T47D (cell line): ENCODE results near the gene CEP68.
"Not testable (repeated sequence)": the region's sequence is repeated elsewhere in the genome, so short reads cannot be mapped to it uniquely, and the experiment has no call there.

Experiments
- DNase-seq, 2 experiments: peaks; one replicate each; pipeline versions ENCODE4 v3.0.0 to v3.0.0-alpha.2; 2011 to 2012; ENCODE audit warnings: low read depth in 1 of 2, low spot score in 1 of 2
- JUND ChIP-seq: IDR thresholded peaks from 2 replicates; pipeline ENCODE4 v1.6.1; 2012; ENCODE audit warnings: low read depth
- in situ Hi-C: cut with HindIII; loops from 2 replicates; pipeline ENCODE4 v1.10.0; 2016; ENCODE audit warnings: low sequenced_read_pairs, low pct_unique_long_range_greater_than_20kb

CEP68 gene, protein sequence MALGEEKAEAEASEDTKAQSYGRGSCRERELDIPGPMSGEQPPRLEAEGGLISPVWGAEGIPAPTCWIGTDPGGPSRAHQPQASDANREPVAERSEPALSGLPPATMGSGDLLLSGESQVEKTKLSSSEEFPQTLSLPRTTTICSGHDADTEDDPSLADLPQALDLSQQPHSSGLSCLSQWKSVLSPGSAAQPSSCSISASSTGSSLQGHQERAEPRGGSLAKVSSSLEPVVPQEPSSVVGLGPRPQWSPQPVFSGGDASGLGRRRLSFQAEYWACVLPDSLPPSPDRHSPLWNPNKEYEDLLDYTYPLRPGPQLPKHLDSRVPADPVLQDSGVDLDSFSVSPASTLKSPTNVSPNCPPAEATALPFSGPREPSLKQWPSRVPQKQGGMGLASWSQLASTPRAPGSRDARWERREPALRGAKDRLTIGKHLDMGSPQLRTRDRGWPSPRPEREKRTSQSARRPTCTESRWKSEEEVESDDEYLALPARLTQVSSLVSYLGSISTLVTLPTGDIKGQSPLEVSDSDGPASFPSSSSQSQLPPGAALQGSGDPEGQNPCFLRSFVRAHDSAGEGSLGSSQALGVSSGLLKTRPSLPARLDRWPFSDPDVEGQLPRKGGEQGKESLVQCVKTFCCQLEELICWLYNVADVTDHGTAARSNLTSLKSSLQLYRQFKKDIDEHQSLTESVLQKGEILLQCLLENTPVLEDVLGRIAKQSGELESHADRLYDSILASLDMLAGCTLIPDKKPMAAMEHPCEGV

GRCh38 chr2:65056215-65057053 is at the start of gene CEP68:
Gene CEP68 (plus strand): TSS chr2:65056416. CDS start chr2:65069445, 13,029 bp downstream.
- TF ChIP-seq JUND, result no peak
- in situ Hi-C loops, result no loop called here
- DNase-seq, result peak; percentile 96

DNA sequence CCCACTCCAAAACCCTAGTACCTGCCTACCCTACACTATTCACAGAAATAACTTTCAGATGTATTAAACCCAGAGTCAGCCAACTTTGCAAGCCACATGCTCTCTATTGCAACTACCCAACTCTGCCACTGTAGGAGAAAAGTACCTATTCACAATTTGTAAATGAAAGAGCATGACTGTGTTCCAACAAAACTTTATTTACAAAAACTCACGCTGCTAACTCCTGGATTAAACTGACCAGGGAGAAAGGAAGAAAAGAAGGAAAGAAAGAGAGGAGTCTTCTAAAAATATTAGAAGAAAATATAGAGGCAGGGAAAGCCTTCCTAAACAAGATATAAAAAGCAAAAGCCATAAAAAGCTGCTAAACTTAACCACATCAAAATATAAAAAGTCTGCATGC is 42.4 kb upstream of the CEP68 start:
- in situ Hi-C loops, result no loop called here
- TF ChIP-seq JUND, result no peak
- no peak for DNase-seq

DNA sequence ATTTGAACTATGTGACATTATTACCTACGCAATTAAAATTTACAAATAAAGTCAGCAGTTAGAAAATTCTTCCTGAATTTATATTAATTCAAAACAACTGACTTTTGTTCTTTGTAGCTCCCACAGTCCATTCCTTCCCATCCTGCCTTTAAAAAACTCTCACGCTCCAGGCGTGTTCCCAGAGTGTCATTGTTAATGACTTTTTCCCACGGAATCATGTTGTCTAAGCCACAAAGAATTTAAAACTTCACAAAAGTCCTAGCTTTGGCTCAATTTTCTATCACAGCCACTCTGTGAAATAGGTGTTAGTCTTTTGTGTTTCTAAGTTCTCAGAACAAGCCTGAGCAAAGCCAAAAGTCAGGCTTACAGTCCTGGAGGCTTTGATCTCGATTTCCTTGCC is 40.5 kb upstream of the CEP68 start:
- in situ Hi-C loops, result no loop called here
- no peak for TF ChIP-seq JUND
- DNase-seq, result no peak

DNA sequence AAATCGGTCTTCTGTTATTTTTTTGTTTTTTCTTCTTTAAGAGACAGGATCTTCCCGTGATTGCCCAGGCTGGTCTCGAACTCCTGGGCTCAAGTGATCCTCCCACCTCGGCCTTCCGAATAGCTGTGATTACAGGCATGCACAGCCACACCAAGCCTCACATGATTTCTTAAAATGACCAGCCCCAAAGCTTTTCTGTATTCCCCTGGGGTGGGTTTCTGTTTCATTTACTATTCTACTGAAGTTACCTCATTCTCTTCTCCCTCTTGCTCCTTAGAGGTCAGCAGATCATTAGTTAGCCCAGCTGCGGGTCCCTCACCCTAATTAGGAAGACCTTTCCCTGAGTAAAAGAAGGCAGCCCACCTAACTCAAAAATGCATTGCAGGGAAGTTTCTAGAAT is 39.4 kb upstream of the CEP68 start:
- TF ChIP-seq JUND, result no peak
- in situ Hi-C loops, result no loop called here
- no peak for DNase-seq

DNA sequence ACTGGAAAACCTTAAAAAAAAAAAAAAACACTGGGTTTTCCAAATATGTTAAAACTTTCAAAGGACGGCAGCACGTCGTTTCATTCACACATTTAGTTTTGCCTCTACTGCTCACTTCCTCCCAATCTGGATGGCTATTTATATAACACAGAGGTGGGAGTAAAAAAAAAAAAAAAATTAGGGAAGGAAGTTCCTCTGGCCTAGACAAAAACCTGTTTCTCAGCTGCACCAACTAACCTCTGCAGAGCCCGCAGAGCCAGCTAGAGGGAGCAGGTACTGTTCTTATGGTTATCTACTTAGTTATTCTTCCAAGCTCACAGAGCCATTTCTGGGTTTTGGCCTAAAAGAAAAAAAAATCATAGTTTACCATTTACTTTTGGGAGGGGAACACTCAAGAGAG is 38.9 kb upstream of the CEP68 start:
- no peak for TF ChIP-seq JUND
- peak; percentile 7 to 49 for DNase-seq
- in situ Hi-C loops, result no loop called here

DNA sequence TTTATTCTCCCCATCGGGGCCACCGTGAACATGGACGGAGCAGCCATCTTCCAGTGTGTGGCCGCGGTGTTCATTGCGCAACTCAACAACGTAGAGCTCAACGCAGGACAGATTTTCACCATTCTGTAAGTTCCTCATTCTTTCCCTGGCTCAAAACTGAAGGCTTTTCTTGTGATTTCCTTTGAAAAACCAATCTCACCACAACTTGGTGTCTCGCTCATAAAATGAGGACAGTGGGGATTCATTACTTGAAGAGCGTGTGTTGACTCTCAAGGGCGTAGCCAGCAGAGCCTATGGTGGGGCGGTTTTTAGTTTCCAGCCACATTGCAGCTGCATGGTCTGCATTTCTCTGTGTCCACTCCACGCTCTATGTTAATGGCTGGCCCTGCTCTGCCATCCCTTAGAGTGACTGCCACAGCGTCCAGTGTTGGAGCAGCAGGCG is 38.1 kb upstream of the CEP68 start:
- in situ Hi-C loops, result no loop called here

GRCh38 chr2:65019010-65019409 is 37.2 kb upstream of the CEP68 start:
- in situ Hi-C loops, result no loop called here
- DNase-seq, result no peak
- no peak for TF ChIP-seq JUND

More for the DNA sequence above, 38.1 kb upstream of the CEP68 start:
- no peak for TF ChIP-seq JUND
- no peak for DNase-seq

DNA sequence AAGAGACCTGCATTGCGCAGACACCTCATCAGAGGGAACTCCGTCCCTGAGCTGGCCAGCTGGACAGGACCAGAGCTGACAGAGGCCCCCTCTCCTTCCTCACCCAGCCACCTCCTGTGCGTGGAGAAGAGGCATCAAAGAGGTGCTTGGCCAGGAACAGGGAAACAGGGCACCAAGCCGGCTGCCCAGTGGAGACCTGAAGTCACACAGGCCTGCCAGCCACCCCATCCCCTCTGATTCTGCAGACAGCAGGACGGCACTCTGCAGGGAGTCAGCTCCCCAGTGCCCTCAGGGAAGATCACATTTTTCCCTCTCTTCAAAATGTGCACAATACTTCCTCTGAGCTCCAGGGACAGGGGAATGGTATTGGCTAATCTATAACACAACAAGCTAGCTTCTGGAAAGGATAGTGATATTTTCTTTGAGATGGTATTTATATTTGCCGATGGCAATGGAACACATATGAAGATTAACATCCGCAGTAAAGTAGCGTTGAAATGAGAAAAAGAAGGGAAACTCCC is 36.5 kb upstream of the CEP68 start:
- in situ Hi-C loops, result no loop called here
- no peak for TF ChIP-seq JUND
- no peak for DNase-seq

DNA sequence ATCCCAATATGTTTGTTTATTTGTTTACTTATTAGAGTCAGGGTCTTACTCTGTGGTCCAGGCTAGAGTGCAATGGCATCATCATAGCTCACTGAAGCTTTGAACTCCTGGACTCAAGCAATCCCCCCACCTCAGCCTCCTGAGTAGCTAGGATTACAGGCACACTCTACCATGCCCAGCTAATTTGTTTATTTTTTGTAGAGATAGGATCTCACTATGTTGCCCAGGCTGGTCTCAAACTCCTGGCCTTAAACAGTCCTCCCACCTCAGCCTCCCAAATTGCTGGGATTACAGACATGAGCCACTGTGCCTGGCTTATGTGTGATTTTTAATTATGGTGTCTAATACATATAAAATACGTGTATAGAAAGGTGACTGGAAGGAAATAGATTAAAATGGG is 36.0 kb upstream of the CEP68 start:
- in situ Hi-C loops, DNase-seq: not testable (repeated sequence)

GRCh38 chr2:65020943-65021528 is 35.2 kb upstream of the CEP68 start:
- in situ Hi-C loops, result no loop called here
- TF ChIP-seq JUND, result no peak

GRCh38 chr2:65021709-65022108 is 34.5 kb upstream of the CEP68 start:
- no peak for TF ChIP-seq JUND
- in situ Hi-C loops, result no loop called here
- no peak for DNase-seq

More at GRCh38 chr2:65020943-65021528, 35.2 kb upstream of the CEP68 start:
- no peak for DNase-seq

- no peak for DNase-seq
- no peak for TF ChIP-seq JUND
- in situ Hi-C loops, result no loop called here
Measured at GRCh38 chr2:65022189-65022588, 34.0 kb upstream of the CEP68 start.
